Measurements from ENCODE around the gene SH3BGRL2.
"Not testable (repeated sequence)": the region's sequence is repeated elsewhere in the genome, so short reads cannot be mapped to it uniquely, and the experiment has no call there.

The SH3BGRL2 gene

DNA sequence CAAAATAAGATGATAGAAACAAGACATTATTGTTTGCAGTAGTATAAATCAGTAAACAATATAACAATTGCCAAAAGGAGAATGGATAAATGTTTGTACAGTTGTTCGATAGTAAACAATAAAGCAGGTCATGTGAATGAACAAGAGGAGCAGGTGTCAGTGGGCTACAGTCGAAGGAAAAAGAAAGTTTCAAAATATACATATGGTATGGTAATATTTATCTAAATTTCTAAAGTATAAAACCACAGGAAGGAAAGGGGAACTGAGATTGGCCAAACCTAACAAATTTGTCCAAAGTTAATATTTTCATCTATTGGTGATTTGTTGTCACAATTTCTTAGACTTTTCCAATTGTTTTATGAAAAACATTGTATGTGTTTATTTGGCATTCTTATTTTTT, 110.9 kb downstream of the SH3BGRL2 start:
- Mint-ChIP-seq H3K27ac (no peak overlapping the region), H3K4me3 (no peak overlapping the region), H3K4me1 (no peaks in the 10 kb centered on the region), H3K36me3 (no peaks in the 10 kb centered on the region), H3K27me3 (no peaks in the 10 kb centered on the region), H3K9me3 (peaks cover 2% of the 10 kb centered on the region)
- DNase-seq, result no peak
- CTCF ChIA-PET, result no interaction called here

DNA sequence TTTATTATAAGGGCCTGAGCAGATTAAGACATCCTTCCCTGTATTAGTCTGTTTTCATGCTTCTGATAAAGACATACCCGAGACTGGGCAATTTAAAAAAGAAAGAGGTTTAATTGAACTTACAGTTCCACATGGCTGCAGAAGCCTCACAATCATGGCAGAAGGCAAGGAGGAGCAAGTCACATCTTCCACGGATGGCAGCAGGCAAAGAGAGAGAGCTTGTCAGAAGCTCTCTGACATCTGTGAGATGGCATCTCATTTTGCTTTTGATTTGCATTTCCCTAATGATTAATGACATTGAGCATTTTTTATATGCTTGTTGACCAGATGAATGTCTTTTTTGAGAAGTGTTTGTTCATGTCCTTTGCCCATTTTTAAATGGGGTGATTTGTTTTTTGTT, 114.2 kb downstream of the SH3BGRL2 start:
- DNase-seq, H3K27me3 Mint-ChIP-seq, H3K4me3 Mint-ChIP-seq, H3K4me1 Mint-ChIP-seq, CTCF ChIA-PET, H3K9me3 Mint-ChIP-seq, H3K27ac Mint-ChIP-seq, H3K36me3 Mint-ChIP-seq: not testable (repeated sequence)

- H3K27me3 Mint-ChIP-seq, H3K9me3 Mint-ChIP-seq, H3K4me1 Mint-ChIP-seq, DNase-seq, CTCF ChIA-PET, H3K36me3 Mint-ChIP-seq, H3K4me3 Mint-ChIP-seq, H3K27ac Mint-ChIP-seq: not testable (repeated sequence)
These were observed 115.2 kb downstream of the SH3BGRL2 start for GRCh38 chr6:79746325-79746724.

DNA sequence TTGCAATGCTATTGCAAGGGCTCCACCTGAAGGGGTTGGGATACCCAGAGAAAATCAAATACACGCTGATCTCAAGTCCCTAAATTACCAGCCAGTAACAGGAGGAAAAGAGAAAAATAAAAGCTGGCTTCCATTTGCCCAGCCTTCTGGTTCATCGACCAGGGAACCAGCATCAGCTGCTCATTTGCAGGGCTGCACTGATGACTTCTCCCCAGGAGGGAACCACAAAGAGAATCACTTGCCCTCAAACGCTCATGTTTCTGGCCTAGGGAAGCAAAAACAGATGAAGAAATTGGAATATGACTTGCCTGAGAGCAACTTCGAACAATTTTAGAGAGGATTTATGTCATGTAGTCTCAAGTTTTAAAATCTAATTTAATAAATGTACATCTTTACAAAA, 119.7 kb downstream of the SH3BGRL2 start:
- DNase-seq, result no peak
- Mint-ChIP-seq H3K27ac (no peak overlapping the region), H3K9me3 (no peaks in the 10 kb centered on the region), H3K27me3 (peaks cover 16% of the 10 kb centered on the region), H3K4me1 (no peaks in the 10 kb centered on the region), H3K4me3 (no peak overlapping the region), H3K36me3 (no peaks in the 10 kb centered on the region)
- CTCF ChIA-PET, result no interaction called here
